Vagina (tissue), 2 donors: Measurements from ENCODE around the gene DDX31. TPM values are rescaled to one million over a fixed set of nuclear protein-coding genes. Genes with fewer than 3 reads are reported as not detected.
A peak's percentile ranks its signal among the peaks of the same experiment; 100 is the strongest.

Experiments used
- DNase-seq, 2 donors: peaks; one replicate each; pipeline ENCODE4 v3.0.0-alpha.2; 2017; ENCODE audit errors: extremely low spot score in 2 of 2
- H3K27ac ChIP-seq: fragments of 200-600 bp; sonication (generic); one replicate; pipeline ENCODE4 v1.5.1; 2019
- H3K27me3 ChIP-seq: fragments of 200-600 bp; sonication (generic); one replicate; pipeline ENCODE4 v1.5.1; 2019
- H3K36me3 ChIP-seq, 2 donors: fragments of 200-600 bp; sonication (generic); one replicate each; pipeline ENCODE4 v1.5.1; 2017 to 2019
- H3K4me1 ChIP-seq: fragments of 200-600 bp; sonication (generic); one replicate; pipeline ENCODE4 v1.5.1; 2019
- H3K4me3 ChIP-seq, 2 donors: fragments of 200-600 bp; sonication (generic); 1 replicate in 1 of 2; 2 replicates in 1 of 2; pipeline ENCODE4 v1.5.1; 2016 to 2019
- H3K9me3 ChIP-seq: fragments of 200-600 bp; sonication (generic); one replicate; pipeline ENCODE4 v1.5.1; 2019
- CTCF ChIP-seq, 3 experiments: fragments of 450-650 bp in 2 of 3; fragments of 200-600 bp in 1 of 3; sonication (generic) in 1 of 3; IDR thresholded peaks; one replicate each; pipeline ENCODE4 v1.5.1; 2017 to 2019; ENCODE audit warnings: antibody characterized with exemption in 3 of 3, mild to moderate bottlenecking in 2 of 3, moderate library complexity in 2 of 3
- POLR2A ChIP-seq, 2 donors: fragments of 450-650 bp; IDR thresholded peaks; one replicate each; pipeline ENCODE4 v1.6.1; 2017; ENCODE audit warnings: antibody characterized with exemption in 2 of 2, mild to moderate bottlenecking in 2 of 2, moderate library complexity in 2 of 2
- POLR2AphosphoS5 ChIP-seq, 2 donors: sonication (generic); formaldehyde crosslinking; IDR thresholded peaks; one replicate each; pipeline ENCODE4 v1.9.0; 2017; ENCODE audit warnings: antibody characterized with exemption in 2 of 2, mild to moderate bottlenecking in 2 of 2, low read depth in 1 of 2; ENCODE audit not compliant: insufficient read depth in 1 of 2
- intact Hi-C: fragments of 100-400 bp; cut with DNase I; formaldehyde crosslinking; loops from one replicate; pipeline ENCODE4 v1.15.1; 2023
- total RNA-seq: library from RNA; depleted of rRNA; stranded (reverse); fragments of >200 nt; gene quantifications from one replicate; pipeline ENCODE4 v1.2.3, GENCODE V29; 2016

DDX31 gene
- total RNA-seq, 1 donor from 2014 or later = 17.9 TPM

GRCh38 chr9:132669319-132669697 lies 475 bp downstream of the DDX31 start:
- Histone ChIP-seq H3K36me3 (no peaks in the 10 kb centered on the region), H3K27ac (peak overlapping the region; percentile 96), H3K9me3 (no peaks in the 10 kb centered on the region), H3K4me3 (peak overlapping the region; percentile 89 to 98), H3K4me1 (peaks cover 52% of the 10 kb centered on the region), H3K27me3 (no peaks in the 10 kb centered on the region)
- TF ChIP-seq CTCF (IDR thresholded peaks at IDR 0.05) (no peak), POLR2AphosphoS5 (IDR thresholded peaks at IDR 0.05; ENCODE audit: insufficient read depth in 1 of 2, low read depth in 1 of 2) (no peak), POLR2A (IDR thresholded peaks at IDR 0.05) (no peak)
- no peak for DNase-seq
- intact Hi-C loops = no loop called here

GRCh38 chr9:132663851-132664250 lies 5.9 kb downstream of the DDX31 start:
- Histone ChIP-seq H3K9me3 (no peaks in the 10 kb centered on the region), H3K4me3 (no peak overlapping the region), H3K27me3 (no peaks in the 10 kb centered on the region), H3K36me3 (peaks cover 0 to 11% of the 10 kb centered on the region in 2 donors), H3K4me1 (peaks cover 10% of the 10 kb centered on the region), H3K27ac (no peak overlapping the region)
- intact Hi-C loops = no loop called here
- TF ChIP-seq POLR2AphosphoS5 (IDR thresholded peaks at IDR 0.05; ENCODE audit: insufficient read depth in 1 of 2, low read depth in 1 of 2) (no peak), POLR2A (IDR thresholded peaks at IDR 0.05) (no peak), CTCF (IDR thresholded peaks at IDR 0.05) (no peak)
- no peak for DNase-seq

DNA sequence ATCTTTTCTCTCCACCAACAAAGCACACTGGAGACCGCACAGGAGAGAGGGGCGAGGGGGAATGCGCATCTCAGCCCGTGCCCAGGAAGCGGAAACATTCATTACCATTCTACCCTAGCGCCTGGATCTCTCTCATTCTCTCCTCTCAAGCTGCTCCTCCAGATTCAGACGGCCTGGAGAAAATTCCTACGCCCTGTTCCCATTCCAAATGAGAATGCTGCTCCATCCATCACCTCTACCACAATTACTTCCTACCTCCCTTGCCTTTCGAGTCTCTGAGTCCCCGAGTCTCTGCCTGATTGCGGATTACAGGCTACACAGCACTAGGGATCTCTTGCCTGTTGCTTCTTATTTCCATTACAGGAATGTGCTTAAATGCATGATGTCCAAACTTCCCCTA lies 6.7 kb downstream of the DDX31 start:
- H3K9me3 ChIP-seq = no peaks in the 10 kb centered on the region
- no peak for DNase-seq
- TF ChIP-seq POLR2AphosphoS5 (IDR thresholded peaks at IDR 0.05; ENCODE audit: insufficient read depth in 1 of 2, low read depth in 1 of 2) (no peak), POLR2A (IDR thresholded peaks at IDR 0.05) (no peak), CTCF (IDR thresholded peaks at IDR 0.05) (no peak)
- H3K4me3 ChIP-seq = no peak overlapping the region
- H3K4me1 ChIP-seq = peaks cover 4% of the 10 kb centered on the region
- H3K27ac ChIP-seq = no peak overlapping the region
- H3K36me3 ChIP-seq = peaks cover 0 to 19% of the 10 kb centered on the region in 2 donors
- H3K27me3 ChIP-seq = no peaks in the 10 kb centered on the region
- intact Hi-C loops = no loop called here

DNA sequence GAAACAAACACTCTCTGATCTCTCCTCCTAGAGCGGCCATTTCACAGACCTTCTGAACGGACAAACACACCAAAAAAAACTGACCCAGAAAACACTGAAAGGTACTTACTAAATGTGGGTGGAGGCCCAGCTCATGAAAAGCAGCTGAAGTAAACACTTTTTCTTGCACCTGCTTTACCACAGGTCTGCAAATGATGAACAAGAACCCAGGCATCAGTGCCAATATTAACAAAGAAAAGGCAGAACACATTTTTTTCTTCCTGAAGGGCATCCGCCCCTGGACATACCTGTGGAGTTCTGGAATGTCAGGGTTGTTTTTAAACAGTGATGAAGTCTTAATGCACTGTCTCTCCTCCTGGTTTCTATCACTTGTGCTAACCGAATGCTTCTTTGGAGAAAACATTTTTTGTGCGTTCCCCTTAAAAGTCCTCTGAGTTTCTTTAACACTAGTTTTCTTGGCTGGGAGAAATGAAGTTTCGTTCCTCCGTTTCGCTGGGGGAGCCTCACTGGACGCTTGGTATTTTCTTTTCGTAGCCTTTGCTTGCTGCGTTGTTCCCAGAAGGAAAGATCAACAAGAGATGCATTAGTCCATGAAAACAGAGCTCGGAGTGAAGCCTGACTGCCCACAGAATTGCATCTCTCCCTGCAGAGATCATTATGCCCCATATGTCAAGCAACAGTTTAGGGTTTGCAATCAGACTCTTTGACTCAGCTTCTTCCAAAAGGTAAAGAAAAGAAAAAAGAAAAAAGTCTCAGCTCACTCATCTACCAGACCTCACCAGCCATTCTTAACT lies 7.4 kb downstream of the DDX31 start:
- Histone ChIP-seq H3K4me1 (no peaks in the 10 kb centered on the region), H3K36me3 (peaks cover 0 to 26% of the 10 kb centered on the region in 2 donors), H3K9me3 (no peaks in the 10 kb centered on the region), H3K4me3 (no peak overlapping the region), H3K27ac (no peak overlapping the region), H3K27me3 (no peaks in the 10 kb centered on the region)
- intact Hi-C loops = no loop called here
- TF ChIP-seq POLR2A (IDR thresholded peaks at IDR 0.05) = no peak
- no peak for TF ChIP-seq POLR2AphosphoS5 (IDR thresholded peaks at IDR 0.05; ENCODE audit: insufficient read depth in 1 of 2, low read depth in 1 of 2)
- TF ChIP-seq CTCF (IDR thresholded peaks at IDR 0.05) = no peak
- DNase-seq = no peak

- Histone ChIP-seq H3K27me3 (no peaks in the 10 kb centered on the region), H3K4me3 (no peak overlapping the region), H3K36me3 (peaks cover 0 to 41% of the 10 kb centered on the region in 2 donors), H3K4me1 (no peaks in the 10 kb centered on the region), H3K27ac (no peak overlapping the region), H3K9me3 (no peaks in the 10 kb centered on the region)
- TF ChIP-seq POLR2A (IDR thresholded peaks at IDR 0.05) (no peak), POLR2AphosphoS5 (IDR thresholded peaks at IDR 0.05; ENCODE audit: insufficient read depth in 1 of 2, low read depth in 1 of 2) (no peak), CTCF (IDR thresholded peaks at IDR 0.05) (no peak)
- intact Hi-C loops = no loop called here
- no peak for DNase-seq
Measured at GRCh38 chr9:132656299-132656698, 13.5 kb downstream of the DDX31 start.
